Measurements from ENCODE around the gene EIF1AD.

EIF1AD gene

DNA sequence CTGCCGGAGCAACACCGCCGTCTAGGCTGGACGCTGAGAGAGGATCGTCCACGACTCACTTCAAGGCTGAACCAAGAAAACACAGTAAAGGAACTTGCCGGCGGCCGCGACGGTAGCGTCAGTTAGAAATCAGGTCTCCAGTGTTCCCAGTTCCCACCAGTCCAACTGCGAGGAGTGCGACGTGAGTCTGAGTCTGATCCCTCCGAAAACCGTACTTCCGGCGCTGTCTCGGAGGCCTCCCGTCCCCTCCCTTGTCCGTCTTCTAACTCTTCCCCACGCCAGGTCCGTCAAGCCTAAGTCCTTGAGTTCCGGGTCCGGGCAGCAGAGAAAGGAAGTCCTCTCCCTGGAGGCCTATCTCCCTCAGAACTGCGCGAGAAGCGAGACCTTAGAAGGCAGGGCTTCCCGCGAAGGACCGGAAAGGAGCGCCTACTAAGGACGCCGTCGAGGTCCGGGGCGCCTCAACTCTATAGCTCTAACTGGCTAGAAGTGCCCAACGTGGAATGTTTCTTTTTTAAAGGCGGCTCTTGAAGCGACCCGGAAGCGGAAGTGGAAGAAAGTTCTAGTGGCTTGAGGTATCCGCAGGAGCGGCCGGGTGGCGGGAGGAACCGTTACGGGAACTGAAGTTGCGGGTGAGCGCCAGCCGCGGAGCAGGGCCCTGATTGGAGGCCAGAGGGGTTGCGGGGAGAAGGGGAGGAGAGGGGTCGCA is at the start of gene EIF1AD, which contains the start of gene BANF1:
EIF1AD (minus strand) TSS at position 216 of the 706 bp plus-strand sequence. CDS start 1,768 bp downstream, outside the sequence.
BANF1 (plus strand) TSS at position 562 of the 706 bp plus-strand sequence. CDS start 748 bp downstream, outside the sequence.
- Mint-ChIP-seq H3K4me1 (ENCODE audit: low read depth) (peaks cover 37% of the 10 kb centered on the region), H3K36me3 (peaks cover 10% of the 10 kb centered on the region)

GRCh38 chr11:66051371-66051765 is 49.4 kb upstream of the EIF1AD start:
- Mint-ChIP-seq H3K27me3 (peaks cover 2% of the 10 kb centered on the region), H3K4me1 (ENCODE audit: low read depth) (peaks cover 32% of the 10 kb centered on the region), H3K9me3 (ENCODE audit: low read depth) (no peaks in the 10 kb centered on the region), H3K4me3 (peak overlapping the region; percentile 99), H3K27ac (peak overlapping the region; percentile 85), H3K36me3 (peaks cover 11% of the 10 kb centered on the region)

More for the DNA sequence above, at the start of gene EIF1AD, which contains the start of gene BANF1:
- Mint-ChIP-seq H3K9me3 (ENCODE audit: low read depth) (no peaks in the 10 kb centered on the region), H3K27me3 (no peaks in the 10 kb centered on the region), H3K4me3 (peak within 1 kb of the TSS; percentile 99), H3K27ac (peak within 1 kb of the TSS; percentile 99)

DNA sequence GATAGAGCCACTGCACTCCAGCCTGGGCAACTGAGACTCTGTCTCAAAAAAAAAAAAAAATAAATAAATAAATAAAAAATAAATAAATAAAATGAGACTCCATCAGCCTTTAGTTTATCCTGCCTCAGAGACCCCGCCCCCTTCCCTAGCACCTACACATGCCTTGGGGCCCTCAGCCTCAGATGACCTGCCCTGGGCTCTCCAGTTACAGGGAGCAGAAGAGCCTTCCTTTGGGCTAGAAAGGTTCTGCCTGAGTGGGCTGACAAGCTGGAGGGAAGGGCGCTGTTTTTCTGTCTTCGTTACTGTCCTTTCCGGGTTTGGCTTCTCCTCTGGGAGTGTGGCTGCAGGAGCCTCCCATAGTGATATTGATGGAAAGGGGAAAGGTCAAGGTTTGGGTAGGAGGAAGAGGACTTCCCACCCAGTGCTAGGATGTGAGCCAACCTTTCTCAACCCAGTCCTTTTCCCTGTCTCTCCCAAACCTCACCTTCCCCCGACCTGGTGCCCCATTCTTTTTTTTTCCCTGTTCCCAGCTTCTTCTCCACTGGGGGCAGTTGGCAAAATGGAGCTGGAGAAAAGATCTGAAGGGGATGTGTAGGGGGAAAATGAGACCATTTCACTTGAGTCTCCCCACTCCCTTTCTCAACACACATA is 48.7 kb upstream of the EIF1AD start:
- peaks cover 11% of the 10 kb centered on the region for H3K36me3 Mint-ChIP-seq
- peak overlapping the region; percentile 85 for H3K27ac Mint-ChIP-seq
- H3K9me3 Mint-ChIP-seq (ENCODE audit: low read depth): no peaks in the 10 kb centered on the region
- H3K4me1 Mint-ChIP-seq (ENCODE audit: low read depth): peaks cover 34% of the 10 kb centered on the region
- peaks cover 2% of the 10 kb centered on the region for H3K27me3 Mint-ChIP-seq
- H3K4me3 Mint-ChIP-seq: peak overlapping the region; percentile 99

- Mint-ChIP-seq H3K27me3 (peaks cover 2% of the 10 kb centered on the region), H3K36me3 (peaks cover 7% of the 10 kb centered on the region), H3K9me3 (ENCODE audit: low read depth) (no peaks in the 10 kb centered on the region), H3K4me3 (peak within 1 kb of the TSS; percentile 32), H3K4me1 (ENCODE audit: low read depth) (peaks cover 37% of the 10 kb centered on the region), H3K27ac (peak within 1 kb of the TSS; percentile 68)
Measured at GRCh38 chr11:66048547-66049323, 46.8 kb upstream of the EIF1AD start, which contains the start of gene GAL3ST3. Gene GAL3ST3 (minus strand): TSS chr11:66049161. CDS start chr11:66045415, 3,746 bp downstream.

DNA sequence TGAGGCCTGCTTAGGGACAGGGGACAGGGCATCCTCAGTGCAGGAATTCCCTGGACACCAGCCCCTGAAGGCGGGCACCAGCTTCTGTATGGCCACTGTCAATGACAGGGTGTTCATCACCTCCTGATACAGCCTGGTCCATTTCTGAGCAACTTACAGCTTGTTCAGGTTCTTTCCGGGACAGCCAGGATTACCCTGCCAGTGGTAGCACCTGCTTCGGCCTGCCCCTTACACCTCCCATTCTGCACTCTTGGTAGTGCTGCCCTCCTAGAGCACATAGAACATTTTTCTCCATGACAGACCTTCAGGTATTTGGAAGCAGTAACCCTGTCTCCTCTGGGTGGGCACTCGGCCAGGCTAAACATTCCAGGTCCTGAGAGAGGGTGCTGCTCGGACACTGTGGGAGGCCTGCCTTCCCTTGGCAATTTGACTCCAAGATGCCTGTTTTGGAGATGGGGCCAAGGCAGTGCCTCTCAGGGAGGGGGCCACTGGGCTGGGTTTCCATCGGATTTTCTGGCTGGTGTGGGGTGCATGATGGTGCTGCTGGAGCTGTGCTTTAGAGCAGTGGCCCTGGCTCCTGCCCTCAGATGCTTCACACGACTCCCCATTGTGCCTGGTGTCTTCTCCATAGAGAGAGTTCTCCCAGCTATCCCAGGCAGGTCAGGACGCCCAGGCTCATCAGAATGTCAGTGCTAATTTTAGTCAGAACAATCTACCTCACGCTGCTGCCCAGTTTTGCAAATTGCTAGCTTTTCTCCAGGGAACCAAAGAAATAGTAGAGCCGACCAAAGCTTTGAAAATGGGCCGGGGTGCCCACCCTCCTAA is 45.8 kb upstream of the EIF1AD start:
- no peak overlapping the region for H3K27ac Mint-ChIP-seq
- H3K4me3 Mint-ChIP-seq: no peak overlapping the region
- H3K27me3 Mint-ChIP-seq: peaks cover 2% of the 10 kb centered on the region
- H3K36me3 Mint-ChIP-seq: peaks cover 3% of the 10 kb centered on the region
- no peaks in the 10 kb centered on the region for H3K9me3 Mint-ChIP-seq (ENCODE audit: low read depth)
- H3K4me1 Mint-ChIP-seq (ENCODE audit: low read depth): peaks cover 30% of the 10 kb centered on the region

GRCh38 chr11:66046901-66047300 is 44.9 kb upstream of the EIF1AD start:
- peaks cover 25% of the 10 kb centered on the region for H3K4me1 Mint-ChIP-seq (ENCODE audit: low read depth)
- no peak overlapping the region for H3K4me3 Mint-ChIP-seq
- H3K9me3 Mint-ChIP-seq (ENCODE audit: low read depth): no peaks in the 10 kb centered on the region
- no peaks in the 10 kb centered on the region for H3K36me3 Mint-ChIP-seq
- no peak overlapping the region for H3K27ac Mint-ChIP-seq
- peaks cover 2% of the 10 kb centered on the region for H3K27me3 Mint-ChIP-seq

DNA sequence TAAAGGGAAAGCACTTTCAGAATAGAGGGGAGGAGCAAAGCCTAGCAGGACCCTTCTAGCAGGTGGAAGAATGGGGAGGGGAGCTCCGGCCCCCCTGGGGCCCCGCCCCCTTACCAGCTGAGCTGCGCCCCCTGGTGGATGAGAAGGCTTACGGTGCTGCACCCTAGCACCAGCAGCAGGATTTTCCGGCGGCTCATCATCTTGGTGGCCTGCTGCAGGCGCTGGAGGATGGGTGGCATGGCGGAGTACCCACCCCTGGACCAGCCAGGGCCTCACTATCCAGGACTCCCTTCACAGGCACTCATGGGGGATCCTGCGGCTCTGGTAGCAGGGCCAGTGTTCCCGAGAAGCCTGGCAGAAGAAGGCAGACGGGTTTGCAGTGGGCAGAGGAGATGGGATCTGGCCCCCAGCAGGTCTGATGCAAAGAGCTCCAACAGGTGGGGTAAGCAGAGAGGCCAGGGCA is 43.3 kb upstream of the EIF1AD start:
- Mint-ChIP-seq H3K27ac (no peak overlapping the region), H3K27me3 (peaks cover 2% of the 10 kb centered on the region), H3K36me3 (no peaks in the 10 kb centered on the region), H3K4me3 (peak overlapping the region; percentile 31), H3K9me3 (ENCODE audit: low read depth) (no peaks in the 10 kb centered on the region), H3K4me1 (ENCODE audit: low read depth) (peaks cover 16% of the 10 kb centered on the region)

- H3K36me3 Mint-ChIP-seq: no peaks in the 10 kb centered on the region
- H3K4me1 Mint-ChIP-seq (ENCODE audit: low read depth): peaks cover 16% of the 10 kb centered on the region
- H3K4me3 Mint-ChIP-seq: peak overlapping the region; percentile 31
- no peak overlapping the region for H3K27ac Mint-ChIP-seq
- peaks cover 2% of the 10 kb centered on the region for H3K27me3 Mint-ChIP-seq
- H3K9me3 Mint-ChIP-seq (ENCODE audit: low read depth): no peaks in the 10 kb centered on the region
Measured at GRCh38 chr11:66044757-66045156, 42.8 kb upstream of the EIF1AD start.

GRCh38 chr11:66042996-66043906 is 41.3 kb upstream of the EIF1AD start:
- Mint-ChIP-seq H3K9me3 (ENCODE audit: low read depth) (no peaks in the 10 kb centered on the region), H3K4me1 (ENCODE audit: low read depth) (peaks cover 11% of the 10 kb centered on the region), H3K36me3 (no peaks in the 10 kb centered on the region), H3K27ac (no peak overlapping the region), H3K27me3 (no peaks in the 10 kb centered on the region), H3K4me3 (no peak overlapping the region)

DNA sequence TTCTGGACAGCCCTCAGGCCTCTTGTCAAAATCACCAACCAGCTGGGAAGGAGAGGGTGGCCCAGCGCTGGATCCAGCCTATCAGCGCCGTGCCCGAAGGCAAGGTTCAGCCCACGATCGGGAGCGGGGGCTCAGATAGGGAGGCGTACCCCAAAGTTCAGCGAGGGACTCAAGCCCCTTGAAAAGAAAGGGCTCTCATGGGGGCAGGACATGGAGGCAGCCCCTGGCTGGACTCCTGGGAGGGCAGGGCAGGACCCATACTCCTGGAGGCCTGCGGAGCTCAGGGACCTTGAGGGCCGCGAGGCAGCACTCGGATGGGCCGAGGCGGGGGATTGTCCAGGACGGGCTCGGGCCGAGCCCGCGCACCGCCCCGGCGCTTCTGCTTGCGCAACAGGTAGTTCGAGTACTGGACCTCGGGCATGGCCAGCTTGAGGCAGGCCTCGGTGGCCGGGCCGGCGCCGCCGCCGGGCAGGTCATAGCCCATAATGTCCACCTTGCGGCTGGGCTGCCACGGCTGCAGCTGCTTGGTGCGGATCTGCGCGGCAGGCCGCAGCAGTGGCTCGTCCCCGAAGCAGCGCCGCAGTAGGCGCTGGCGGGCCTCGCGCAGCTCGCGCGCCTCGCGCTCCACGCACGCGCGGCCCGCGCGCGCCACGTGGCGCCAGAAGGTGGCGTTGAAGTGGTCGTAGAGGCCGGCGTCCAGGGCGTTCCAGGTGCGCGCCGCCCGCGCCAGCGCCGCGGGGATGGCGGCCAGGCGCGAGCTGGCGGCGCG is 40.5 kb upstream of the EIF1AD start:
- peaks cover 11% of the 10 kb centered on the region for H3K4me1 Mint-ChIP-seq (ENCODE audit: low read depth)
- no peaks in the 10 kb centered on the region for H3K9me3 Mint-ChIP-seq (ENCODE audit: low read depth)
- H3K27me3 Mint-ChIP-seq: no peaks in the 10 kb centered on the region
- no peak overlapping the region for H3K4me3 Mint-ChIP-seq
- no peaks in the 10 kb centered on the region for H3K36me3 Mint-ChIP-seq
- no peak overlapping the region for H3K27ac Mint-ChIP-seq

GRCh38 chr11:66039765-66040164 is 37.8 kb upstream of the EIF1AD start:
- H3K36me3 Mint-ChIP-seq: no peaks in the 10 kb centered on the region
- no peaks in the 10 kb centered on the region for H3K9me3 Mint-ChIP-seq (ENCODE audit: low read depth)
- peaks cover 2% of the 10 kb centered on the region for H3K27me3 Mint-ChIP-seq
- no peak overlapping the region for H3K4me3 Mint-ChIP-seq
- H3K4me1 Mint-ChIP-seq (ENCODE audit: low read depth): peaks cover 3% of the 10 kb centered on the region
- H3K27ac Mint-ChIP-seq: no peak overlapping the region

- Mint-ChIP-seq H3K9me3 (ENCODE audit: low read depth) (no peaks in the 10 kb centered on the region), H3K4me1 (ENCODE audit: low read depth) (no peaks in the 10 kb centered on the region), H3K27ac (no peak overlapping the region), H3K4me3 (no peak overlapping the region), H3K36me3 (no peaks in the 10 kb centered on the region), H3K27me3 (peaks cover 2% of the 10 kb centered on the region)
Measured at GRCh38 chr11:66037327-66037726, 35.4 kb upstream of the EIF1AD start.

DNA sequence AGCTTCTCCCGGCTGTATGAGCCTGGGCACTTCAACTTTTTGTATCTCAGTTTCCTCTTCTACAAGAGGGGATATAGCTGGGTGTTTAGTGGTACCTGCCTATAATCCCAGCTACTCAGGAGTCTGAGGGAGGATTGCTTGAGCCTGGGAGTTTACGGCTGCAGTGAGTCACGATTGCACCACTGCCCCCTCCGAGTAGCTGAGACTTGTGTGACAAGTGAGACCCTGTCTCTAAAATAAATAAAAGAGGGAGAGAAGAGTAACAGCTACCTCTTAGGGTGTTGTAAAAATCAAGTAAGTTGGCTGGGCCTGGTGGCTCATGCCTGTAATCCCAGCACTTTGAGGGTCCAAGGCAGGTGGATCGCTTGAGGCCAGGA is 34.4 kb upstream of the EIF1AD start:
- Mint-ChIP-seq H3K36me3 (no peaks in the 10 kb centered on the region), H3K27me3 (peaks cover 2% of the 10 kb centered on the region), H3K4me3 (no peak overlapping the region), H3K4me1 (ENCODE audit: low read depth) (no peaks in the 10 kb centered on the region), H3K27ac (no peak overlapping the region), H3K9me3 (ENCODE audit: low read depth) (no peaks in the 10 kb centered on the region)

Measured in activated naive CD8-positive, alpha-beta T cell (primary cell).